K562 (cell line): ENCODE data around the gene STX17.

Source experiments
- MYBL2 ChIP-seq, 2 experiments: fragments of 450-650 bp in 1 of 2; sonication (generic) in 1 of 2; formaldehyde crosslinking in 1 of 2; IDR thresholded peaks; 2 replicates each; pipeline versions ENCODE4 v1.6.1 to v1.8.1; 2017 to 2022; ENCODE audit warnings: borderline replicate concordance in 1 of 2, inconsistent platforms in 1 of 2, low read depth in 1 of 2, mild to moderate bottlenecking in 1 of 2, missing genetic modification reagents in 1 of 2, moderate library complexity in 1 of 2
- ZNF232 ChIP-seq: sonication (generic); formaldehyde crosslinking; IDR thresholded peaks from 2 replicates; pipeline ENCODE4 v1.8.0; 2022; ENCODE audit warnings: mild to moderate bottlenecking, missing genetic modification reagents

DNA sequence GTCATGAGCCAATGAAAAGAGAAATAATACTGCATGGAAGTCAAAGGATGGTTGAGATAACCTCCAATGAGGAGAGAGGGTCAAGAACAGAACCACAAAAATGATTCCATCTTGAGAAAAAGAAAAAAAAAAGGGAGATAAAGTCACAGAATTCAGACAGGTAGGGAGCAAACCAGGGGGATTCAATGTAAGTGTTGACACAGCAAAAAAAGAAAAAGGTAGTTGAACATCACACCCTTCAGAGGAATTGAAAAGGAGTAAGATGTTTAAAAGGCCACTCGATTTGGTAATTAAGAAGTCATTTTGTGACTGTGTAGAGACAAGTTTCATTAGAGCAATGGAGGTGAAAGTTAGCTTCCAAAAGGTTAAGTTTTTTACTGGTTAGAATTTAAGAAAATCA is 113.1 kb downstream of the STX17 start:
- TF ChIP-seq MYBL2 (IDR thresholded peaks at IDR 0.05; ENCODE audit: low read depth) = no peak
- no peak for TF ChIP-seq MYBL2 (CRISPR knock-in tag; IDR thresholded peaks at IDR 0.05; ENCODE audit: borderline replicate concordance)
- no peak for TF ChIP-seq ZNF232 (CRISPR knock-in tag)
